ENCODE results near the gene CIITA.
"Not testable (repeated sequence)": the region's sequence is repeated elsewhere in the genome, so short reads cannot be mapped to it uniquely, and the experiment has no call there.

The CIITA gene

GRCh38 chr16:10921536-10922327 lies 44.7 kb downstream of the CIITA start:
- DNase-seq = no peak

DNA sequence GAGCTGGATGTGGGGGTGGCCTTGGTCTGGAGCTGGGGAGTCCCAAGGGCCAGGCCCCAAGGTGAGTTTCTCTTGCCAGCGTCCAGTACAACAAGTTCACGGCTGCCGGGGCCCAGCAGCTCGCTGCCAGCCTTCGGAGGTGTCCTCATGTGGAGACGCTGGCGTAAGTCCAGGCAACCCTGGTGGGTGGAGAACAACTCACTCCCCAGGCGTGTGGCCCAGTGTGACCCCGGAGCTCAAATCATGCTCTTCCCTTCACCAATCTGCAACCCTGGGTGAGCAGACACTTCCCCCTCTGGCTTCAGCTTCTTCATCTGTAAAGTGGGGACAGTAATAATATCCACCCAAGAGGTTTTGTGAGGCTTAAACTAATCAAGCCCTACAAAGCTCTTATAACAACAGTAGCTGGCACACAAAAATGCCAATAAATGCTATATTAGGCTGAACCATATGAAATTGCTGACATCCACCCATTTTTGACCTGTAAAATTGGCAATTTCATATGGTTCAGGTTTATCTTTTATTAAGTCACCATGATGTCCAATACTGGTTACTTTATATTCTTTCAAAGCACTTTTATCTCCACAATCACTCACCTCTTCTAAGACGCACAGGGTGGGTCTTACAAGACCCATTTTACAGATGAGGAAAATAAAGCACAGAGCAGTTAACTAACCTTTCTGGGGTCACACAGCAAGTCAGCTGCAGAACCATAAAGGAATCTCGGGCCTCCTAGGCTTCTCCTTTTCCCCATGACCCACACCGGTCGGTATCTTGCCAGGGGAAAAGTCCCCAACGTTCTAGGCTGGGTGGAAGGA lies 45.5 kb downstream of the CIITA start:
- no peak for DNase-seq

GRCh38 chr16:10923146-10923649 lies 46.2 kb downstream of the CIITA start:
- DNase-seq = no peak

DNA sequence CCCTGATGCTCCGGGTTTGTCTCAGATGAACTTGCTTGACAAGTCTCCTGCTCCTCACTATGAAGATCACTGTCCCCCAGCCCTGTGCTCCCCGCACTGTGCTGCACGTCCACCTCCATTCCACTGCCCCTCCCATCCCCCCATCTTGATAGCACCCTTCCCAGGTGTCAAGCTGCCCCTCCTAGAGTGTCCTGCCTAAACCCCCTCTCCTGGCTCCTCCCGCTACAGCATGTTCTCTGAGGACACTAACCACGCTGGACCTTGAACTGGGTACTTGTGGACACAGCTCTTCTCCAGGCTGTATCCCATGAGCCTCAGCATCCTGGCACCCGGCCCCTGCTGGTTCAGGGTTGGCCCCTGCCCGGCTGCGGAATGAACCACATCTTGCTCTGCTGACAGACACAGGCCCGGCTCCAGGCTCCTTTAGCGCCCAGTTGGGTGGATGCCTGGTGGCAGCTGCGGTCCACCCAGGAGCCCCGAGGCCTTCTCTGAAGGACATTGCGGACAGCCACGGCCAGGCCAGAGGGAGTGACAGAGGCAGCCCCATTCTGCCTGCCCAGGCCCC lies 46.7 kb downstream of the CIITA start:
- no peak for DNase-seq

DNA sequence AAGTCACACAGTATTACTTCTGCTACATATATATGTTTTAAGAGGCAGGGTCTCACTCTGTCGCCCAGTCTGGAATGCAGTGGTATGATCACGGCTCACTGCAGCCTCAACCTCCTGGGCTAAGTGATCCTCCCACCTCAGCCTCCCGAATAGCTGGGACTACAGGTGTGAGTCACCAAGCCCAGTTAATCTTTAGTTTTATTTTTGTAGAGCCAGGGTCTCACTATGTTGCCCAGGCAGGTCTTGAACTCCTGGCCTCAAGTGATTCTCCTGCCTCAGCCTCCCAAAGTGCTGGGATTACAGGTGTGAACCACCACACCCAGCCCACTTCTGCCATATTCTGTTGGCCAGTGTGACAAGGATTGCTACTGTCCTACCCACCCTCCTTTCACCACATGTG lies 48.3 kb downstream of the CIITA start:
- not testable (repeated sequence) for DNase-seq

DNA sequence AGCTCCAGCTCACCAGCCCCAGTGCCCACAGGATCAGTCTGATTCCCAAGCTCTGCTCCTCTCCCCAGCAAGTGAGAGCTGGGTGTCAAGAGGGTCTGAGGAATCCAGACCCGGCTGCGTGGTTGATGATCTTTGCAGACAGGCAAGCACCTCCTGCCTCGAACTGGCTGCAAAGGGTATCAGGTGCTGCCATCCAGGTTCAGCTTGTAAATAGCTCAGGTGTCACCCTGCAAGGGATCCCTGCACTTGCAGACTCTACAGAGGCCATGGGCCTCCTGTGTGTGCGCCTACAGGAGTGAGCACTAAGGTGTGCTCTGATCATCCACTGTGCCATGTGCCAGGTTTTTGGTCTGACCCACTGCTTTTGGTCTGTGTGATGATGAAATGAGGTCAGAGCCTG lies 49.1 kb downstream of the CIITA start:
- DNase-seq = no peak

- DNase-seq = no peak
Measured at GRCh38 chr16:10926867-10927266, 49.9 kb downstream of the CIITA start.

- DNase-seq = no peak
Measured at GRCh38 chr16:10927497-10928112, 50.6 kb downstream of the CIITA start.

DNA sequence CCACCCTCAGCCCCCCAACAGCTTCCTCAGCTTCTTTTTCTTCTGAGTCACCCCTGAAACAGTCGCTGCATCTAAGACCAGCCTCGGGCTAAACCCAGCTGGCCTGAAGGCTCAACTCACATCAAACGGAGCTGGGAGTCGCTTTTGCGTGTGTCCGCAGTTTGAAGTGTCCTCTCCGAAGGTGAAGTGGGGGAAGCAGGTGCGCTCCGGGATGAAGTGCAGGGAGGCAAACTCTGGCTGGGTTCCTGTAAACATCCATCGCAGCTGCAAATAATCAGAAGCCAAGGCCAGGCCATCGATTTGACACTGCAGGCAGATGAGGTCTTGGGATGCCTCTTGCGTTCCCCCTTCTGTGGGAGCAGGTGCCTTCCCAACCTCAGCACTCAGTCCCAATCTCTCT lies 52.1 kb downstream of the CIITA start:
- not testable (repeated sequence) for DNase-seq

DNA sequence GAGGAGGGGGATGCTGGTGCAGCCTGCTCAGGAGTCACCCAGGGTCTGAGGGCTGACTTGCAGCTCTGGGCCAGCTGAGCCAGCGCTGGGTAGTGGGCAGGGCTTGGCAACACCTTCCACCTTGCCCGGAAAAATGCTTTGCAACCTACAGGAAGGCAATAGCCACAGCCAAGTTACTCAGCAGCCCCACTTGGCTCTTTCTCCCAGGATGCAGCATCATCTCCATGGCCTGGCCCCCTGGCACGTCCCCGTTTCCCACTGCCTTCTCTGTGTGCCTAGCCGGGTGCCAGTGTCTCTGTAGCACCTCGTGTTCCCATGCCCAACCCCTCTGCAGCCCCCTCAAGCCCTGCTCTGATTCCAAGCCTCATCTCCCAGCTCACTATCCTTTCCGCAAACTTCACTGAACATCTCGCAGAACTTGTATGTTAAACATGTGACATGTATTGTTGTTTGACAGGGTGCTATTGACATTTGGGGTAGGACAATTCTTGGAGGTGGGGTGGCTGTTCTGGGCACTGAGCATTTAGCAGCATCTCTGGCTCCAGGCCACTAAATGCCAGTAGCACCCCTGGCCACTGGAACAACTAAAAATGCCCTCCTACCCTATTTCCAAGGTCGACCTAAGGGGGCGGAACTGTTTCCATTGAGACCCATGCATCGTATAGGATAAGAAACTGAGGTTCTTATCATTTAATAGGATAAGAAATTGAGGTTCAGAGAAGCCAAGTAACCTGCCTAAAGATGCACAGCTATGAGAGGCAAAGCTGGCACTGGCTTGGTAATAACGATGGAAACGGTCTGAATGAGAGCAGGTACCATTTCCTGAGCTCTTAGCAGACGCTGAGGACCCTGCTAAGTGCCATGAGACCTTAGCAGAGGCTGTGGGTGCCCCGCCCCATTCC lies 53.1 kb downstream of the CIITA start:
- DNase-seq = no peak

DNA sequence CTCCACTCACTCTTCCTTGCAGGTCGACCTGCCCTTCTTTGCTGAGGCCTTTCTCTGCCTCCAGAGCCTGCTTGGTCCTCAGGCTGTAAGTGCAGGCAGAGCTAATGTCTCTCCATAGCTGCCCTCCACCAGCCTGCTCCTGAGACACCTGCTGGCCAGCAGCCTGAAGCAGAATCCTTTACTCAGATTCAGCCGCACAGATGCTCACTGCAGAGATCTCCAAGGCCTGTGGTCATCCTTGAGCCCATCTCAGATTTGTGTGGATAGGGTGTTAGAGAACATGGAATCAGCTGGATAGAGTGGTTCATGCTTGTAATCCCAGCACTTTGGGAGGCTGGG lies 53.7 kb downstream of the CIITA start:
- DNase-seq = no peak

- DNase-seq = no peak
Measured at GRCh38 chr16:10931134-10931533, 54.1 kb downstream of the CIITA start.

GRCh38 chr16:10931977-10932632 lies 55.1 kb downstream of the CIITA start:
- DNase-seq = no peak

DNA sequence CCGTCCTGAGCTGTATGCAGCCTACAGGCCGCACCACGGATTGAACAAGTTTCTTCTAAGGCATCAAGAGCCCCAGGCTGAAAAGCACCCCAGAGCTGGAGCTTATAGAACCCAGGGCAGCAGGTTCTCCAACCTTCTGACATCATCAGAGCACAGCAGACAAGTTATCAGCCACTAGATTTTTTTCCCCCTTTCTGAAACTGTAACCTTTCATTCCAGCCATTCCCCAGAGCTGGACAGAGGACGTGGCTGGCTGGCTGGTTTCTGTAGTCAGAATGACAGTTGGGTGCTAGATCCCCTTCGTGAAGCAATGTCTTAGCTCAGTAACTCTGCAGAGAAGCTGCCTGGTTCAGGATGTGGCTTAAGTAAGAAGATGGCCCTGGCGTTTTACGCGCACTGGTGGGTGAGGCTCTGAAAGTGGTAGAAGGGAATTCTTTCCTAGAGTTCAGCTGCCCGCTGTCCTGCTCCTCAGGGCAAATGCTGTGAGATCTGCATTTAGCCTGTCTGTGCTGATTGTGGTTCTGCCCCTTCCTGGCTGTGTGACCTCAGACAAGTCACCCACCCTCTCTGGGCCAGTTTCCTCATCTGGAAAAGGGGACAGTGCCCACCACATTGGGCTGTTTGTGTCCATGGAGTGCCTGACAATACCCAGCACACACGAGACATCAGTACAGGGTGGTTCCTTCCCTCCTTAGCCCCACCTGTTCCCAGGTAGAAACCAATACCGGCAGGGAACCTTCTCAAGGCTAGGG lies 56.1 kb downstream of the CIITA start:
- no peak for DNase-seq

- DNase-seq = no peak
Measured at GRCh38 chr16:10933865-10934264, 56.9 kb downstream of the CIITA start.

DNA sequence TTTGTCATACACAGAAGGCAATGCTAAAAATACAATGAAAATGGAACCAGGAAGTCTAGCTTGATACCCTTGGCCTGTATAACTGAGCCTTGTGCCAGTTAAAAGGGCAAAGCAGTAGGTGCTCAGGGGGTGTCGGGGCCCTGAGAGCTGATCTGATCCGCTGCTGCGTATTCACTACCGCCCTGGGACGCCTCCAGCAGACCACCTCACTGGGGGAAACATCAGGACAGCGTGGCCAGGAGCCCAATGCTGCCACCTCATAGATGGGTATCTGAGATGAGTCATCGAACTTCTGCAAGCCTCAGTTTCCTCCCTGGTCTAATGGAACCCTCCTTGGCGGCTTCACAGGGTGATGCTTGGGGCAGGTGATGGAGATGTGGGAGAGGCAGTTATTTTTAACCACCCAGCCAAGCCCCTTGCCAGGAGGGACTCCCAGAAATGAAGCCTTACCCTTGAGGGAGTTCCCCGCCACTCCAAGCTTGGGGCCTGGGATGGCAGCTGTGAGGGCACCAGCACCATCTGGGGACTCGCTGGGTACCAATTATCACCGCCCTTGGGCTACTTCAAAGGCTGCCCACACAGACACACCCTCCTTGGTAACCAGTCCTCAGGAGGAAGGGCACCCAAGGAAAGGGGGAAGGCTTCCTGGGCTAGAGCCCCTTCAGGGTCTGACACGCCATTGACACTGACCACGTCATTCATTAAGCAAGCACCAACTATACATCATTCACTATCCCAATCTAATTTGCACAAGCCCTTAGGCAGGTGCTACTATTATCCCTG lies 57.5 kb downstream of the CIITA start:
- DNase-seq = no peak

DNA sequence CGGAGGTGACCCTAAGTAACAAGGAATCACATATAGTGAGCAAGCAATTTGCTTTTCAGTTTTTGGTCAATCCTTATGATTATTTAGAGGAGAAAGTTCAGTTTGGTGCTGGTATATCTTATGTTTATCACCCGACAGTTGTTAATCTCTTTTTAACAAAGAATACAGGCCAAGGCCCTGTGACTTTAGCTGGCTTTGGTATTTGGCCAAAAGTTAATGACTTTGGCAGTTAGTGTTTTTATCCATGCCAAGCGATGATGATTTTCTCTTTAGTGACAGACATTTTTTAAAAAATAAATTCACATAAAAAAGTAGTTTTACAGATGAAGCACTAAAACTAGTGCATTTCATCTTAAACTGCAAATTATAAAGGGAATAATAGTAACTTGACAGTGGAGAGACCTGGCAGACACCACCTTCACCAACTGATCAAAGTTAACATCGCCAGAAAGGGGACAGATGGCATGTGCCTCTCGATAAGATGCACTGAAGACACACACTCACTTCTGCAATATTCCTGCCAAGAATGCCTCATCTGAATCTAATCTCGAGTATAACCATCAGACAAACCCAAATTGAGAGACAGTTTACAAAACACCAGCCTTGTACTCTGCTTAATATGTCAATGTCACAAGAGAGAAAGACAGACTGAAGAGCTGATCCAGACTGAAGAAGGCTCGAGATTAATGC lies 58.4 kb downstream of the CIITA start:
- no peak for DNase-seq

- no peak for DNase-seq
Measured at GRCh38 chr16:10936272-10936984, 59.4 kb downstream of the CIITA start.

Measured in GOT3 (cell line).